Embryonic facial prominence (tissue), 1 donor: Measurements from ENCODE around the gene CHID1.

Experiments
- DNase-seq: peaks from one replicate; pipeline ENCODE4 v3.0.0-alpha.2; 2016; ENCODE audit errors: extremely low spot score

CHID1 gene

GRCh38 chr11:836700-837099, 73.9 kb downstream of the CHID1 start:
- DNase-seq = no peak

GRCh38 chr11:836274-836673, 74.3 kb downstream of the CHID1 start:
- no peak for DNase-seq

- DNase-seq = no peak
These were observed 76.0 kb downstream of the CHID1 start for GRCh38 chr11:834371-835316.

DNA sequence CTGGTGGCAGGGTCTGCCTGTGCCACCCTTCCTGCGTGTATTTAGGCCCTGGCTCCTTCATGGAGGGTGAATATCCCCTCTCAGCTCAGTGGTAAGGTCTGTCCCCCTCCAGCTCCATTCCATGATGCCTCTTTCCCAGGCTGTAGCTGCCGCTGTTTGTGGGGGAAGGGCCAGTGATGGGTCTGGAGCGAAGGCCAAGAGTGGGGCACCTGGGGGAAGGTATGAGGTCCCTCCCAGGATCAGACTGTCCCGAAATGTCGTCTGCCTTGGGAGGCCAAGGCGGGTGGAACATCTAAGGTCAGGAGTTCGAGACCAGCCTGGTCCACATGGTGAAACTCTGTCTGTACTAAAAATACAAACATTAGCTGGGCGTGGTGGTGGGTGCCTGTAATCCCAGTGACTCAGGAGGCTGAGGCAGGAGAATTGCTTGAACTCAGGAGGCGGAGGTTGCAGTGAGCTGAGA, 76.7 kb downstream of the CHID1 start:
- no peak for DNase-seq

- no peak for DNase-seq
These were observed 77.4 kb downstream of the CHID1 start for GRCh38 chr11:833114-833791.

DNA sequence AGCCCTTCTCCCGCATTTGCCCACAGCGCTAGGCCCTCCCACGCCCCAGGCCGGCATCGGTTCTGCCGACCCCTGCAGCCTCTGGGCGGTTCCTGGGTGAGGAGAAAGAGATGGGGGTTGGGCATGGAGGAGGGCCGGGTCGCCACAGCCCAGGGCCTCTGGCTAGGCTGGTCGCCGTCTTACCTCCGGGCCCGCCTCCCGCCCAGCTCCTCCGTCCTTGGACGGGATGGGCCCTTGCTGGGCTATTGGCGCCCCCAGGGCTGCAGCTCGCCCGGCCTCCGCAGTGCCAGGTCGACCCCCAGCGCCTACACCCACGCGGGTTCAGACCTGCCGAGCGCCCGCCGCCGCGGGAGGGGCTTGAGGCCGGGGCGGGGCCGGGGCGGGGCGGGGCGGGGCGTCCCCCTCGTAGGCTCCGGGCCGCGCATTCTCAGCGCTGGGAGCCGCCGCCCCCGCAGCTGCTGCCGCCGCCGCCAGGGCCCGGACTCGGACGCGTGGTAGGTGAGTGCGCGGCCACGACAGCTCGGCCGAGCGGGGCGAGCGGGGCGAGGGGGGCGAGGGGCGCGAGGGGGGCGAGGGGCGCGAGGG, 78.0 kb downstream of the CHID1 start, which contains the start of gene CD151:
TSS of gene CD151 (plus strand) at position 424 of the 585 bp plus-strand sequence. CDS start 3,118 bp downstream, outside the sequence.
- no peak for DNase-seq

DNA sequence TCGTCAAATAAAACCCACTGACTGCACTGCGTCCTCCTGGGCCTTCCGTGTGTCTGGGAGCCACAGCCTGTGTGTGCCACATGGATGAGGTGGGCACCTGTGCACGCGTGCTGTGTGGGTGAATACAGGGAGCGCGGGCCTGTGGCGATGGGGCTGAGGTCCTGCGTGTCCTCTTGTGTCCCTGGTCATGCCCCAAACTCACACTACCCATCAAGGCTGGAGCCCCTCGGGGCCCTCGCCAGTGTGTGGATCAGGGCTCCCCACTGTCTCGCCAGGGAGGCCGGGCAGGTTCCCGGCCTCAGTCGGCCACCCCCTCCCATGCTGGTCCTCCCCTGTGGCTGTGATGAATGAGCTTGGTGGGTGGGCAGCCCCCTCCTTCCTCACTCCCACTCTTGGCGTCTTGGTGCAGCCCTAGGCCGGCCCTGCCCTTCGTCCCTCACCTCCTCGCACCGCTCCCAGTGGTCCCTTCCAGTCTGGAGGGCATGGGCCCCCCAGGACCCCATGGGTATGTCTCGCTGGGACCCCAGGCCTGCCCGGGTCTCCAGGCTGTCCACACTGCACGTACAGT, 78.6 kb downstream of the CHID1 start:
- DNase-seq = no peak

DNA sequence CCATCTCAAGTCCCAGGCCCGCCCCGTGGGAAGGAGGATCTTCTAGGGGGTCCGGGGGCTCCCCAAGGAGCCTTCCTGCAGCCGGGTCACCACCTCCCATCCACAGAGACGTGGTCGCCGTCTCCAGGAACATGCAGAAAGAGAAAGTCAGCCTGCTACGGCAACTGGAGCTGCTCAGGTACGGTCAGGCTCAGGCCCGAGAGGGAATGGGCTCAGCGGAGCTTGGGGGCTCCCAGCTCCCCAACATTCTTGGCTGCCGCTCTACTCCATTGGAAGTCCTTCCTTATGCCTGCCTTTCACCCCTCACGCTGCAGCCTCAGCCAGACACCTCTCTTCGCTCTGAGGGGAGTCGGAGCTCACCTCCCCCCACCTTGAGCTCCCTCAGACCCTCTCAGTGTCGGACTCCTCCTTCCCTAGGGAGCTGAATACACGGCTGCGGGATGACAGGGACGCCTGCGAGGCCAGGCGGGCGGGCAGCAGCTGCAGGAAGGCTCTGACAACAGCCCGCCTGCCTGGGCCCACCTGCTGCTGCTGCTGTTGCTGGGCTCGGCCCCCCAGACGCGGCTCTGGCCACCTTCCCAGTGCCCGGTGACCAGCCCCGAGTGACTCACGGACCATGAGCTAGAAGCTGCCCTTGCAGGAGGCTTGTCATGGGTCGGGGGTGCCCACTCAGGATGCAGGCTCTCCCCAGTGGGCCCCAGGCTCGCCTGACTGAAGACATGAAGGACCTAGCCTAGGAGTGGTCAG, 79.3 kb downstream of the CHID1 start:
- no peak for DNase-seq

- DNase-seq = no peak
These were observed 80.1 kb downstream of the CHID1 start for GRCh38 chr11:830295-831117.

GRCh38 chr11:829847-830294, 80.7 kb downstream of the CHID1 start:
- DNase-seq = no peak

DNA sequence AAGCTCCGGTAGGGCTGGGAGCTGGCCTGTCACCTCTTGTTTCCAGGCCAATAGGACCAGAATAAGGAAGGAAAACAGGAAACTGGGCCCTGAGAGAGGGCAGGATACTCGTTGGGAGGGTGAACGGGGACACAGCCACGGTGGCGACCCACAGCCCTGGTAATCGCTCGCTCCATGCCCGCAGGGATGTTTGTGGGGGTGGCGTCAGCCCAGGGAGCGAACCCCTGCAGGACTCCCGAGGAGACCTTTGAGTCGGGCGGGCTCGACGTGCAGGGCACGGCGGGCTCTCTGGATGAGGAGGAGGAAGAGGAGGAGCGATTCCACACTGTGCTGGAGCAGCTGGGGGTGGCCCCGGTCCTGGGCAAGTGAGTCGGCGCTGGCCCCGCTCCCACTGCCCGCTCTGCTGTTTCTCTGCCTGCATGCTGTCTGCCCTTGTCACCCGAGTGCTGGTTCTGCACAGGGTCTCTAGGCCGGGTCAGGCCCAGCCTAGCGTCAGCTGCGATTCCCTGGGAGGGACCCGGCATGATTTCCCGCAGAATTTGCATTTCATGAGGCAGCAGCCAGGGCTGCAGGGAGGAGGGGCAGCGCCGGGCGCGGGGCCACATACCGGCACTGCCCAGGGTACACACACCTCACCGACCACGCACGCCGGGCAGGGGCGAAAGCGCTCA, 81.3 kb downstream of the CHID1 start:
- no peak for DNase-seq

DNA sequence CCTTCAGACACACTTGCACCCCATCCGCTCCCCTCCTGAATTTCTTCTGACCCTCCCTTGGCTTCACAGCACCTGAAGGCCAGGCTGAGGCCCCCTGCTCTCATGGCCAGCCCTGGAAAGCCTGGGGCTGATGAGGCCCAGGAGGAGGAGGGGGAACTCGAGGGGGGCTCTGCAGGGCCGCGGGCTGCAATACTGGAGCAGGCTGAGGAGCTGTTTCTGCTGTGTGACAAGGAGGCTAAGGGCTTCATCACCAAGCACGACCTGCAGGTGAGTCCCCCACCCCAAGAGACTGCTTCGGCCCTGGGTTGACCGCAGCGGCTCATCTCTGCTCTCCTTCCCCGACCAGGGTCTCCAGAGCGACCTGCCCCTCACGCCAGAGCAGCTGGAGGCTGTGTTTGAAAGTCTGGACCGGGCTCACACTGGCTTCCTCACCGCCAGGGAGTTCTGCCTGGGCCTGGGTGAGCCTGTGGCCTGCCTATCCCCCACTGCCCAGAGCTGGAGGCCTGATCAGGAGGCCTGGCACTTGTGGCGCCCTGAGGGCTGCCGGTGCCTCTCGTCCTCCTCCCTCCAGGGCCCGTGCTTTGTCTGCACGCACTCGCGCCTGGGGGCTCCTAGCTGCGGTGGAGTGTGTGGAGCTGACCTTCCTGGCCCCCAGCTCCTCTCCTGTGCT, 82.0 kb downstream of the CHID1 start:
- no peak for DNase-seq

DNA sequence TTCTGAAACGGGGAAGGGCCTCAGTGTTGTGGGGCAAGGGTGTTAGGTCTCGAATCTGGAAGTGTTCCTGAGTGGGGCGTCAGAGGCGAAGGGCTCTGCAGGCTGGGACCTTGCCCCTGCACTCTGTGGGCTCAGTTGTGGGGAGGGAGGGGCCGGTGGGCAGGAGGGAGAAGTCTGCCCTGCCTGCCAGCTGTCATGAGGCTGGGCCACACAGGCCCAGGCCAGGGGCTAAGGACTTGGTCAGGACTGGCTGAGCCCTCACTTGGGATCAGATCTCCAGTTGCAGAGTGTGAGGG, 82.8 kb downstream of the CHID1 start, which contains the start of gene CRACR2B:
TSS of gene CRACR2B (plus strand) at position 23 of the 296 bp plus-strand sequence. CDS start 689 bp downstream, outside the sequence.
- no peak for DNase-seq

GRCh38 chr11:827146-827896, 83.3 kb downstream of the CHID1 start:
- DNase-seq = no peak

- DNase-seq = no peak
These were observed 83.8 kb downstream of the CHID1 start for GRCh38 chr11:826836-827145.

DNA sequence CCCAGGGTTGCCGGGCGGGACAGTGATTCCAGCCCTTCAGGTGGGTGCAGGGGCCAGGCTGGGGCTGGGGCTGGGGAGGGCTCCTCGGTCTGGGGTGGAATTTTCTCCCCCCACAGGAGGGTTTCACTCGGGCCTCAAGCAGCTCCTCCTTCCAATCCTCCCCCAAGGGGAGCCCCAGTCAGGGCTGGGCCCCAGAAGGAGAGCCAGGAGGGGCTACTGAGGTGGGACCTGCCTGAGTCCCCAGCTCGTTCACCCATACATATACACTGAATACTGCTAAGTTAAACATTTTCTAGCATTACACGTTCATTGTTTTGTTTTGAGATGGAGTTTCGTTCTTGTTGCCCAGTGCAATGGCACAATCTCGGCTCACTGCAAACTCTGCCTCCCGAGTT, 84.4 kb downstream of the CHID1 start:
- no peak for DNase-seq

GRCh38 chr11:825366-826226, 85.0 kb downstream of the CHID1 start:
- DNase-seq = no peak

- DNase-seq = no peak
These were observed 85.7 kb downstream of the CHID1 start for GRCh38 chr11:824942-825341.
